Measurements from ENCODE around the gene GXYLT1.

GRCh38 chr12:42130672-42131402 lies 13.8 kb downstream of the GXYLT1 start:
- TF ChIP-seq CTCF (IDR thresholded peaks at IDR 0.05; ENCODE audit: low read depth, low read length, poor library complexity, severe bottlenecking): no peak
- no peak for TF ChIP-seq EZH2phosphoT487 (IDR thresholded peaks at IDR 0.05; ENCODE audit: borderline replicate concordance, low read length)
